ENCODE results near the gene TRIO.

Gene TRIO

GRCh38 chr5:14309199-14309598, 166.1 kb downstream of the TRIO start:
- TF ChIP-seq CTCF (IDR thresholded peaks at IDR 0.05; ENCODE audit: insufficient read depth, missing control alignments) = no peak
- FAIRE-seq = no peak
- no peak for DNase-seq (ENCODE audit: insufficient read length, low spot score)

DNA sequence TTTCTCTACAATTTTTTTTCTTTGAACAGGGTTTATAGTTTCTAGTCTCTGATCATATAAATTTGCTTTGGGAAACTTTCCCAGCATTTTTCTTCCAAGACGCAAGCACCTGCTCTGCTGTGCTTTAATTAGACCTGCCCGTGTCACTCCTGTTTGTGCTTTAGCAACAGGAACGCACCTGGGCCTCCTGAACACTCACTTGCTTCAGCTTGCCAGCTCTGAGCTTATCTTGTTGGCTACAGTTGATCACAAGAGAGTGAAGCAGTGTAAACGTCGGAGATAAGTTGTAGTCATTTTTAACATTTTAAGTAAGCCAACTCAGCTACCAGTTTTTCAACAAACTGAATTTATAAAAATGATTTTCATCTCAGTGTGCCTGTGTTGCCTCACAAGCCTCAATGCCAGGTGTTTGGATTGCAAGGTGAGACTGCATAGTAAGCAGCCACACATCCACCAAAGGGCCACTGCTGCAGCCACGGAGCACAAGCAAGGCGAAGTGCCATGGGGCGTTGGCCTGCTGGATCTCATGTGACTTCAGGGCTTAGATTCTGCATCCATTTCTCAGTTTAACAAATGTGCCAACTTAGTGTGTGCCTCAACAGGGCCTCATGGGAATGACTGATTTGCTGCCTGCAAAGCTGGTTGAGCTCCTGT, 166.9 kb downstream of the TRIO start:
- FAIRE-seq = no peak
- no peak for TF ChIP-seq CTCF (IDR thresholded peaks at IDR 0.05; ENCODE audit: insufficient read depth, missing control alignments)

DNA sequence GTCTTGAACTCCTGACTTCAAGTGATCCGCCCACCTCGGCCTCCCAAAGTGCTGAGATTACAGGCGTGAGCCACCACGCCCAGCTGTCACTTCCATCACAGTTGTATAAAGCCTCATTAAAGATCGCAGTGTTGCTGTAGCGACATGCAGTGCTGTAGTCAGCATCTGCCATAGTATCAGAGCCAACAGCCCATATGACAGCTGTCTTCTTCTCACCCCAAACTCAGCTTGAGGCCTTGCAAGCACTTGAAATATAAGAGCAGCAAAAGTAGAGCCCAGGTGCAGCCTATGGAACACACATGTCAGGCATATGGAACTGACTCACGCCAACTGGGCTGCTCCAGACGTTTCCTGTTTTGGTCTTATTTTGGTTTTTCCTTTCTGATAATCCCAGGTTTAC, 167.8 kb downstream of the TRIO start:
- no peak for DNase-seq (ENCODE audit: insufficient read length, low spot score)
- FAIRE-seq = no peak
- TF ChIP-seq CTCF (IDR thresholded peaks at IDR 0.05; ENCODE audit: insufficient read depth, missing control alignments) = no peak

More for the DNA sequence above, 166.9 kb downstream of the TRIO start:
- no peak for DNase-seq (ENCODE audit: insufficient read length, low spot score)

DNA sequence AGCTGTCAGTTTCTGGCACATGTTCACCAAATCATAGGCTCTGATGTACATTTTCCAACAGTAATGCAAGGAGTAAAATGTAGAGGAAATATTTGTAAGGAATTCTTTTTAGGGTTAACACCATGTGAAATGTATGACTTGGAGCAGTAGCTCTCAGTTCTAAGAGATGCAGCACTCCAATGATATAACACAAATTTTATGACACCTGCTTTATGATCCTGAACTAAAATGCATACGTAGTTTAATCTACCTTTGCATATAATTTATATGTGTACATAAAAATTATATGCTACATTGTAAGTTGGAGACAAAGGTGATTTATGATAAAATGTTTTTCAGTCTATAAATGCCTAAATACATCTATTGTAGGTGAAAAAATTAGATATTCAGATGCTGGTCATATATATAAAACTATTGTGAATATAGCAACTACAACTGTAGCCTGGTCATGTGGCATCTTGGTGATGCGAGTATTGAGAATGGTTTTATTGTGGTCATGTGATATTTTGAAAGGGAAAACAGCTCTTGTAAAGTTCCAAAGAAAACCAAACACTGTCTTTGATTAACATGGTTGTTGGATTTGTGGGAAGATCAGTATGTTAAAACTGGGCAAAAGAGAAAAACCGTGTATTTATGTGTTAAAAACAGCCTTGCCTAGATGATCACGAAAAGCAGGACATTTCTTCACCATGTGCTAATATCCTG, 171.0 kb downstream of the TRIO start:
- DNase-seq (ENCODE audit: insufficient read length, low spot score) (no peak), FAIRE-seq (no peak)
- TF ChIP-seq CTCF (IDR thresholded peaks at IDR 0.05; ENCODE audit: insufficient read depth, missing control alignments) = no peak

DNA sequence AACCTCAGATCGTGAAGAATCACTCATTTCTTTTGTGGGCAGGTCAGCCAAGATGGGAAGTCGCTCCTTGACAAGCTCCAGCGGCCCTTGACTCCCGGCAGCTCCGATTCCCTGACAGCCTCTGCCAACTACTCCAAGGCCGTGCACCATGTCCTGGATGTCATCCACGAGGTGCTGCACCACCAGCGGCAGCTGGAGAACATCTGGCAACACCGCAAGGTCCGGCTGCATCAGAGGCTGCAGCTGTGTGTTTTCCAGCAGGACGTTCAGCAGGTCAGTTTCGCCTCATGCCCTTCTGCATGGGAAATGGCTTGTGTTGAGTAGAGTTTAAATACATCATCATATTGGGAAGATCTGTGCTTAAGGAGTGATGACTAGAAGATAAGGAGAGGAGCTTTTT, 173.3 kb downstream of the TRIO start:
- no peak for DNase-seq (ENCODE audit: insufficient read length, low spot score)
- no peak for FAIRE-seq

GRCh38 chr5:14319102-14319501, 176.0 kb downstream of the TRIO start:
- DNase-seq (ENCODE audit: insufficient read length, low spot score) (no peak), FAIRE-seq (no peak)
- no peak for TF ChIP-seq CTCF (IDR thresholded peaks at IDR 0.05; ENCODE audit: insufficient read depth, missing control alignments)

More for the DNA sequence above, 173.3 kb downstream of the TRIO start:
- no peak for TF ChIP-seq CTCF (IDR thresholded peaks at IDR 0.05; ENCODE audit: insufficient read depth, missing control alignments)

DNA sequence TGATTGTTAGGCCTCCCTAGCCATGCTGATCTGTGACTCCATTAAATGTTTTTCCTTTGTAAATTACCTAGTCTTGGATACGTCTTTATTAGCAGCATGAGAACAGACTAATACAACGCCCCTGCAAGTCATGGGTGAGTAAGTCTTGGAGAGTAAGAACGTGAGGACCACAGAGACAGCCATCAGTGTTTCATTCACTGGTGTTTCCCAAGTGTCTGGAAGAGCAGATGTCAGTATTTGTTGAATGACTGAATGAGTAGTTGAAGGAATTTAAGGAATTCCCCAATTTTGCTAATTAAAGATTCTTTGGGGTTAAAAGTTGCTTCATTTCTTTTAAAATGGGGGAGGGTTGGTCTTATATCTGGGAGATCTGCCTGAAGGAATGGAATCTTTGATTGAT, 178.8 kb downstream of the TRIO start:
- no peak for FAIRE-seq

More for the DNA sequence above, 178.8 kb downstream of the TRIO start:
- DNase-seq (ENCODE audit: insufficient read length, low spot score) = no peak
- TF ChIP-seq CTCF (IDR thresholded peaks at IDR 0.05; ENCODE audit: insufficient read depth, missing control alignments) = no peak

All from D721Med (cell line).